Stimulated activated CD4-positive, alpha-beta T cell treated with anti-CD3 and anti-CD28 coated beads, TNF-alpha, amount 100 ng/mL, for 4 hours (primary cell): ENCODE data around the gene QKI.
"Not testable (repeated sequence)": the region's sequence is repeated elsewhere in the genome, so short reads cannot be mapped to it uniquely, and the experiment has no call there.

ENCODE experiments used
- DNase-seq, 3 experiments: peaks; one replicate each; pipeline ENCODE4 v3.0.0-alpha.2; 2020; ENCODE audit warnings: low read depth in 3 of 3

The QKI gene

GRCh38 chr6:163439390-163439789 is 24.9 kb downstream of the QKI start:
- DNase-seq: not testable (repeated sequence)

- DNase-seq: no peak
Observed at GRCh38 chr6:163439997-163440396, 25.5 kb downstream of the QKI start.

GRCh38 chr6:163442336-163442735 is 27.8 kb downstream of the QKI start:
- no peak for DNase-seq

GRCh38 chr6:163444077-163444476 is 29.6 kb downstream of the QKI start:
- no peak for DNase-seq

- DNase-seq: no peak
Observed at GRCh38 chr6:163446549-163446948, 32.0 kb downstream of the QKI start.

GRCh38 chr6:163449076-163449475 is 34.6 kb downstream of the QKI start:
- DNase-seq: no peak

- DNase-seq: no peak
Observed at GRCh38 chr6:163454425-163454824, 39.9 kb downstream of the QKI start.

- DNase-seq: no peak
Observed at GRCh38 chr6:163455552-163455951, 41.0 kb downstream of the QKI start.

GRCh38 chr6:163457637-163458561 is 43.4 kb downstream of the QKI start:
- no peak for DNase-seq

- DNase-seq: no peak
Observed at GRCh38 chr6:163459007-163459406, 44.5 kb downstream of the QKI start.

- no peak for DNase-seq
Observed at GRCh38 chr6:163459536-163459935, 45.0 kb downstream of the QKI start.

GRCh38 chr6:163460307-163460782 is 45.8 kb downstream of the QKI start:
- no peak for DNase-seq

- DNase-seq: no peak
Observed at GRCh38 chr6:163461696-163462095, 47.2 kb downstream of the QKI start.

GRCh38 chr6:163463180-163463579 is 48.7 kb downstream of the QKI start:
- no peak for DNase-seq

- no peak for DNase-seq
Observed at GRCh38 chr6:163463795-163464194, 49.3 kb downstream of the QKI start.

- DNase-seq: no peak
Observed at GRCh38 chr6:163466839-163467390, 52.4 kb downstream of the QKI start.

GRCh38 chr6:163468738-163469137 is 54.2 kb downstream of the QKI start:
- no peak for DNase-seq

- DNase-seq: no peak
Observed at GRCh38 chr6:163469459-163469985, 55.0 kb downstream of the QKI start.

- no peak for DNase-seq
Observed at GRCh38 chr6:163470611-163471010, 56.1 kb downstream of the QKI start.

GRCh38 chr6:163474581-163474980 is 60.1 kb downstream of the QKI start:
- no peak for DNase-seq

GRCh38 chr6:163476946-163477345 is 62.4 kb downstream of the QKI start:
- not testable (repeated sequence) for DNase-seq

GRCh38 chr6:163483107-163483506 is 68.6 kb downstream of the QKI start:
- DNase-seq: no peak

- DNase-seq: no peak
Observed at GRCh38 chr6:163485388-163485851, 70.9 kb downstream of the QKI start.
